Ishikawa (cell line): Measurements from ENCODE around the gene CPSF6.

Source experiments
- CREB1 ChIP-seq: IDR thresholded peaks from 2 replicates; pipeline ENCODE4 v1.6.1; 2012; ENCODE audit warnings: low read depth
- USF1 ChIP-seq: IDR thresholded peaks from 2 replicates; pipeline ENCODE4 v1.6.1; 2012

- TF ChIP-seq USF1: no peak
- TF ChIP-seq CREB1: no peak
Measured at GRCh38 chr12:69262264-69262974, 23.1 kb downstream of the CPSF6 start.
